ENCODE measurements around the gene TELO2.
"Not testable (repeated sequence)": the region's sequence is repeated elsewhere in the genome, so short reads cannot be mapped to it uniquely, and the experiment has no call there.

TELO2 gene

GRCh38 chr16:1456951-1457350, 36.2 kb upstream of the TELO2 start:
- no peak overlapping the region for H3K4me3 ChIP-seq (ENCODE audit: low read length)
- DNase-seq (ENCODE audit: low read depth, low spot score), result no peak

GRCh38 chr16:1457489-1458245, 35.5 kb upstream of the TELO2 start:
- no peak for DNase-seq (ENCODE audit: low read depth, low spot score)
- no peak overlapping the region for H3K4me3 ChIP-seq (ENCODE audit: low read length)

GRCh38 chr16:1458336-1458976, 34.7 kb upstream of the TELO2 start:
- DNase-seq (ENCODE audit: low read depth, low spot score), result no peak

GRCh38 chr16:1458977-1459341, 34.2 kb upstream of the TELO2 start:
- H3K4me3 ChIP-seq (ENCODE audit: low read length), result no peak overlapping the region
- no peak for DNase-seq (ENCODE audit: low read depth, low spot score)

More at GRCh38 chr16:1458336-1458976, 34.7 kb upstream of the TELO2 start:
- H3K4me3 ChIP-seq (ENCODE audit: low read length), result no peak overlapping the region

- DNase-seq (ENCODE audit: low read depth, low spot score), result no peak
- no peak overlapping the region for H3K4me3 ChIP-seq (ENCODE audit: low read length)
Observed at GRCh38 chr16:1459967-1460366, 33.2 kb upstream of the TELO2 start.

GRCh38 chr16:1460602-1461138, 32.5 kb upstream of the TELO2 start:
- no peak overlapping the region for H3K4me3 ChIP-seq (ENCODE audit: low read length)
- no peak for DNase-seq (ENCODE audit: low read depth, low spot score)

- no peak for DNase-seq (ENCODE audit: low read depth, low spot score)
- no peak overlapping the region for H3K4me3 ChIP-seq (ENCODE audit: low read length)
Observed at GRCh38 chr16:1461146-1461545, 32.0 kb upstream of the TELO2 start.

GRCh38 chr16:1464196-1464893, 28.8 kb upstream of the TELO2 start:
- no peak for DNase-seq (ENCODE audit: low read depth, low spot score)
- no peak overlapping the region for H3K4me3 ChIP-seq (ENCODE audit: low read length)

- no peak for DNase-seq (ENCODE audit: low read depth, low spot score)
- no peak overlapping the region for H3K4me3 ChIP-seq (ENCODE audit: low read length)
Observed at GRCh38 chr16:1464894-1465566, 28.1 kb upstream of the TELO2 start.

- no peak for DNase-seq (ENCODE audit: low read depth, low spot score)
- H3K4me3 ChIP-seq (ENCODE audit: low read length), result no peak overlapping the region
Observed at GRCh38 chr16:1465567-1465915, 27.6 kb upstream of the TELO2 start.

- no peak for DNase-seq (ENCODE audit: low read depth, low spot score)
- H3K4me3 ChIP-seq (ENCODE audit: low read length), result no peak overlapping the region
Observed at GRCh38 chr16:1466054-1466453, 27.1 kb upstream of the TELO2 start.

- no peak for DNase-seq (ENCODE audit: low read depth, low spot score)
- no peak overlapping the region for H3K4me3 ChIP-seq (ENCODE audit: low read length)
Observed at GRCh38 chr16:1466968-1467521, 26.1 kb upstream of the TELO2 start.

GRCh38 chr16:1468426-1468810, 24.7 kb upstream of the TELO2 start:
- H3K4me3 ChIP-seq (ENCODE audit: low read length), result no peak overlapping the region
- DNase-seq (ENCODE audit: low read depth, low spot score), result no peak

GRCh38 chr16:1469141-1469540, 24.0 kb upstream of the TELO2 start:
- H3K4me3 ChIP-seq (ENCODE audit: low read length); DNase-seq (ENCODE audit: low read depth, low spot score): not testable (repeated sequence)

GRCh38 chr16:1469693-1470201, 23.4 kb upstream of the TELO2 start:
- DNase-seq (ENCODE audit: low read depth, low spot score), result no peak
- H3K4me3 ChIP-seq (ENCODE audit: low read length), result no peak overlapping the region

- H3K4me3 ChIP-seq (ENCODE audit: low read length), result no peak overlapping the region
- DNase-seq (ENCODE audit: low read depth, low spot score), result no peak
Observed at GRCh38 chr16:1470481-1471251, 22.5 kb upstream of the TELO2 start.

- H3K4me3 ChIP-seq (ENCODE audit: low read length), result no peak overlapping the region
- DNase-seq (ENCODE audit: low read depth, low spot score), result no peak
Observed at GRCh38 chr16:1471569-1472194, 21.5 kb upstream of the TELO2 start.

- no peak for DNase-seq (ENCODE audit: low read depth, low spot score)
- no peak overlapping the region for H3K4me3 ChIP-seq (ENCODE audit: low read length)
Observed at GRCh38 chr16:1472974-1473373, 20.2 kb upstream of the TELO2 start.

All from Jurkat, Clone E6-1 (cell line).